Esophagus squamous epithelium (tissue), 4 donors: Measurements from ENCODE around the gene CTSH.

Experiments used
- CTCF ChIP-seq, 6 experiments: fragments of 450-650 bp in 4 of 6; fragments of 200-600 bp in 2 of 6; sonication (generic) in 2 of 6; IDR thresholded peaks; one replicate each; pipeline ENCODE4 v1.5.1; 2016 to 2019; ENCODE audit warnings: antibody characterized with exemption in 6 of 6, mild to moderate bottlenecking in 4 of 6, moderate library complexity in 4 of 6
- POLR2A ChIP-seq, 4 donors: fragments of 450-650 bp; IDR thresholded peaks; one replicate each; pipeline ENCODE4 v1.6.1; 2017; ENCODE audit warnings: antibody characterized with exemption in 4 of 4, mild to moderate bottlenecking in 4 of 4, moderate library complexity in 3 of 4

DNA sequence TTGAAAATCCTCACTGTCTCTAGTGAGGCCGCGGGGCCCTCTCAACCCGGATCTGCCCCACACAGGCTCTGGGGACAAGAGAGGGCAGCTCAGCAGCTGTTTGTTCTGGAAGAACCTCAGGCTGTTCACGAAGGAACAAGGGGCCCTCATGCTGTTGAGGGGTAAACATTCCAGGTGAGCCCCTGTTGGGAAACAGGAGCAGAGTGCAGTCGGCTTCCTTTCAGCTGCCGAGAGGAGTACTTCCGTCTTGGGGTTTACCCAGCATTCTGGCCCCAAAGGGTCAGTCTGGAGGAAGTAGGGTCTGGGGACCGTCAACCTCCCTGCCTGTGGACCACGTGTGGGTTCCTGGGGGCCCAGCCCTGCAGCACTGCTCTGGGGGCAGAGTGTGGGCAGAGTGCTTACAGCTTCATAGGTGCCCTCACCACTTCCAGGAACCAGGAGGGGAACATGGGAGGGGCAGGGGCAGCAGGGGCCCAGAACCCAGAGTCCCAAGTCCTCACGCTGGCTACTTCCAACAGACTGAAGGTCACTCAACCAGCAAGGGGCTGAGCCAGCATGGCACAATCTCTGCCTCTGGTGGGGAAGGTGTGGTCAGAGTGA lies 49.2 kb upstream of the CTSH start:
- TF ChIP-seq CTCF (IDR thresholded peaks at IDR 0.05) (no peak), POLR2A (IDR thresholded peaks at IDR 0.05) (no peak)
